NCI-H82 (cell line): Measurements from ENCODE around the gene CCDC188.
A peak's percentile ranks its signal among the peaks of the same experiment; 100 is the strongest.

ENCODE experiments used
- DNase-seq: peaks from one replicate; lab custom pipeline; 2025; lab: John Stamatoyannopoulos, UW

Gene CCDC188

GRCh38 chr22:20116951-20117632 lies 33.8 kb downstream of the CCDC188 start, which contains the start of gene TRMT2A:
Gene TRMT2A (minus strand): TSS chr22:20117226. CDS start chr22:20116906, 320 bp downstream.
- DNase-seq = peak; percentile 97

GRCh38 chr22:20116376-20116950 lies 34.4 kb downstream of the CCDC188 start:
- peak; percentile 55 for DNase-seq

- DNase-seq = no peak
Observed at GRCh38 chr22:20115691-20116375, 35.0 kb downstream of the CCDC188 start, which contains the start of gene RANBP1. Gene RANBP1 (plus strand): TSS chr22:20116104. CDS start chr22:20116185, 81 bp downstream.

DNA sequence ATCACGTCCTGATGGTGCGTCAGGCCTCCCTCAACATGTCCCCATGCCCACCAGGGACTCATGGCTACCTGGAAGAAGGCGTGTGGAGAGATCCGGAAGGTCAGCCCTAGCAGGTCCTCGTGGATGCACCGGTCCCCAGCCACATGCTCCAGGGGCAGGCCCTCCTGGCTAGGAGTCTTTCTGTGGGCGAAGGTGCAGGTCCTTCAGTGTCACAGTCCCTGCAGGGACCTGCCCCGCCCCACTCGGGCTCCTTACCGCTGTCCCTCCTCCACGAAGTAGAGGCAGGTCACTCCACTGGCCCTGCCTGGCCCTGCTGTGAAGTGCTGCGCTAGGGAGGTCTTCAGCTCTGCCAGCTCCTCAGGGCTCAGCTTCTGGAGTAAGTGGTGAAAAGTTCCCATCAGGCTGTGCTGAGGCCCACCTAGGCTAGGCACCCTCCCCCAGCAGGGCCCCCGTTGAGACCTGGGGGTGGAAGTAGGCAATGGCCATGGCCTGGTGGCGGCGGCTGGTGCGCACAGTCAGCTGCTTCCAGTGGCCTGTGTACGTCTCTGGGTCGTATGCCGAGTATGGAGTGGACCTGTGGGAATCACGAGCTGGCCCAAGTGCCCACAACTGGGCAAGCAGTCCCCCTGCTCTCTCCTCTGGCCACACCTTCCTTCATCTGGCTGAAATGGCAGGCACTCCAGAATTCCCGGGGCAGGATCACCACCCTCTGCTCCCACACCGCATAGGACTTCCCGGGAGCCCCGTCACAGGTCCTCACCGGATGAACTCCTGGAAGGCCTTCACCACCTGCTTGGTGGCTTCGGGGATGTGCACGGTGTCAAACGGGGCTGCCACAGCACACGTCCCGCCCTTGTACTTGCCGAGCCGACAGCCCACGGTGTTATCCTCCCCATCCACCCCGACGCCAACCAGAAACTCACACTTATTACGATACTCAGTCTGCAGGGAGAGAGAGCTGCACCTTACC lies 36.1 kb downstream of the CCDC188 start:
- no peak for DNase-seq

- DNase-seq = no peak
Observed at GRCh38 chr22:20113551-20114310, 37.1 kb downstream of the CCDC188 start.

DNA sequence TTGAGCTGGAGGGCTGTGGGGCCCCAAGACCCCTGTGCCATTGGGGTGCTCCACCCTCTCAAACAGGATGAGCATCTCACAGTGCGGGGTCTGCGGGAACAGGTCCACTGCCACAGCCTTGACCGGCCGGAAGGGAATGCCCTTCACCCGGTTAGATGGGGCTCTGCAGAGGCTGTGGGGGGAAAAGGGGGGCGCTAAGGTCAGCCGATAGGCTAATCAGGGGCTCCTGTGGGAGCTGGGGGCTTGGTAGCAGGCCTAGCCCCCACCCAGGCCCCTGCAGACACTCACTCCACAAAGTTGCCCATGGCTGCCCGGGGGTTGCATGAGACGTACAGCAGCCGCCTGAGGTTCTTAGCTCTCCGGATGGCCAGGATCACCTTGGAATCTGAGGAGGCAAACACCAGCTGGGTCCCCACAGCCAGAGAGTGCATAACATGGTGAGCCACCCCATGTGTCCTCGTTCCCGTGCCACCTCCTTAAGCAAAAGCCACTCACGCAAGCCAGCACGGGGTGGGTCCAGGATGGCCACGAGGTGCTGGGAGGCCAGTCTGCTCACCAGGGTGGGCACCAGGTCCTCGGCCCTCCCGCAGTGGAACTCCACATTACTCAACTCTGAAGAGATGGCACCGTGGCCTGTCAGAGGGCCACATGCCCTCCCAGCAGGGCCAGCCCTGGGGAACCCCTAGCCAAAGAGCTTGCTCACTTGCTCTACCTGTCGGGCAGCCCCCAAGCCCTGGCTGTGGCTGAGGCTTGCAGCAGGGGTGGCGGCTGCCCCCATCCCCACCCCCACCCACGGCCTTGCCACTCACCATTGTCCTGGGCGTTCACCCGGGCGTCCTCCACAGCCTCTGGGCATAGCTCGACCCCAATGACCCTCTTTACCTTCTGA lies 38.0 kb downstream of the CCDC188 start:
- no peak for DNase-seq

- DNase-seq = peak; percentile 39
Observed at GRCh38 chr22:20111689-20112622, 38.9 kb downstream of the CCDC188 start.

- peak; percentile 72 for DNase-seq
Observed at GRCh38 chr22:20111045-20111688, 39.7 kb downstream of the CCDC188 start.

DNA sequence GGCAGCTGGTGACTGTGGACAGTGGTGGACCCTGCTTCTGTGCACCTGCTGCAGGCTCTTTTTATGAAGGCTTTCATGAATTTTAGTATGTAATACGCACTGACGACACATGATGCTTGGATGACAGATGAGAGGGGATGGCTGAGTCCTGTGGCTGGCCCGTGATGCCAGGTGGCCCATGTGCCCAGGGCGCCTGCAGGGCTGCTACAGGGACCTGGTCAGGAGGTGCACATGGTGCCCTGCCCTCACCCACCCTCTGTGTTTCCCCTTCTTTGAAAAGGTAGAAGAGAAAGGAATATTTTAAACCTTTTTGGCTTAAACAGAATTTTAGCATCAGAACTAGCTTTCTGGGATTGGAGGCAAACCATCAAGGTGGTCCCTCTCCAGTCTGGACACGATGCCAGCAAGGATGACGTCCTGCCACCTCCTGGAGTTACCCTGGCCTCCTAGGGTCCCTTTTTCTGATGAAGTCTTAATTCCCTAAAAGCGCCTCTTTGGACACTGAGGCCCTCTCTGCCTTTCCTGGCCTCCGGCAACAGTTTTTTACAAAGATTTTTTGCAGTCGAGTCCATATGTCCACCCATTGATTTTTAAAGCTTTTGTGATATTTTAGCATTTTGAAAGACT lies 40.4 kb downstream of the CCDC188 start:
- DNase-seq = no peak

GRCh38 chr22:20109411-20110358 lies 41.2 kb downstream of the CCDC188 start:
- no peak for DNase-seq

- DNase-seq = no peak
Observed at GRCh38 chr22:20108757-20109230, 42.1 kb downstream of the CCDC188 start.

GRCh38 chr22:20107951-20108756 lies 42.7 kb downstream of the CCDC188 start:
- DNase-seq = no peak

GRCh38 chr22:20107471-20107901 lies 43.4 kb downstream of the CCDC188 start:
- DNase-seq = no peak

GRCh38 chr22:20106849-20107237 lies 44.0 kb downstream of the CCDC188 start:
- no peak for DNase-seq

DNA sequence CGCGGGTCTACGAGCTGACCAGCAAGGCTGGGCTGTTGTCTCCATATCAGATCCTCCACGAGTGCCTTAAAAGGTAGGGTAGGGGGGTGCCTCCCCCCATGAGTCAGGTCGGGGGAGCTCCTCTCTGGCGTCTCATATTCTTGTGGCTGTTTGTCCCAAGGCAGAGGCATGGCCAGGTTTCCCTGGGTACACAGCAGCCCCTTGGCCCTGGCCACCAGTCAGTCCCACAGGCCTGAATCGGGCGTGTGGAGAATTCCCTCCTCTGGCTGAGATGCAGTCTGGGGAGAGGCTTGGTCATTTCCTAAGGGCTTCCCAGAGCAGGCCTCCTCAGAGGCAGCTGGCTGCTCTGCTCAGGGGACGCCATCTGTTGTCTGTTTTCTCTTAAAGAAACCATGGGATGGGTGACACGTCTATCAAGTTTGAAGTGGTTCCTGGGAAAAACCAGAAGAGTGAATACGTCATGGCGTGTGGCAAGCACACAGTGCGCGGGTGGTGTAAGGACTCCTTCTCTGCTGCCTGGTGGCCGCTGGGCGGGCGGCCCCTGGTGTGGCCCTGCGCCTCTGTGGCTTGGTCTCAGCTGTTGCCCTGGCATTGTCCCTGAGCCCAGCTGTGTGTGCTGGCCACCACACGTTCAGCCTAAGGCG lies 44.5 kb downstream of the CCDC188 start:
- no peak for DNase-seq
